ENCODE data around the gene MYO1H.

- no peak for TF ChIP-seq MAZ (IDR thresholded peaks at IDR 0.05; ENCODE audit: borderline replicate concordance, low read depth, low read length)
- no peak for TF ChIP-seq MAZ (CRISPR knock-in tag; IDR thresholded peaks at IDR 0.05; ENCODE audit: low read depth)
- no peak for TF ChIP-seq TFDP2 (CRISPR knock-in tag; IDR thresholded peaks at IDR 0.05)
- TF ChIP-seq TAF1 (CRISPR knock-in tag; IDR thresholded peaks at IDR 0.05) = no peak
- TF ChIP-seq NR2C2 (CRISPR knock-in tag; IDR thresholded peaks at IDR 0.05; ENCODE audit: borderline replicate concordance) = no peak
- TF ChIP-seq ZNF543 (CRISPR knock-in tag; IDR thresholded peaks at IDR 0.05) = no peak
- no peak for TF ChIP-seq LBX2 (CRISPR knock-in tag; IDR thresholded peaks at IDR 0.05; ENCODE audit: borderline replicate concordance)
- TF ChIP-seq POLR2G (IDR thresholded peaks at IDR 0.05; ENCODE audit: low read depth, low read length) = no peak
- no peak for TF ChIP-seq FOXO4 (CRISPR knock-in tag; conservative IDR thresholded peaks at IDR 0.05)
Observed at GRCh38 chr12:109383240-109383639, 35.5 kb downstream of the MYO1H start.

All from HepG2 (cell line).